Activated naive CD4-positive, alpha-beta T cell treated with anti-CD3 and anti-CD28 coated beads, Interleukin-2, amount 50 U/mL, for 72 hours (primary cell): ENCODE results near the gene YRDC. TPM values are rescaled to one million over a fixed set of nuclear protein-coding genes. Genes with fewer than 3 reads are reported as not detected.
A peak's percentile ranks its signal among the peaks of the same experiment; 100 is the strongest.

Experiments used
- ATAC-seq, 2 donors: fragments of 150-1000 bp; cut with Tn5 transposase; 2 replicates each; pipeline ENCODE4 v1.10.0; 2021; ENCODE audit warnings: mild to moderate bottlenecking in 2 of 2, moderate library complexity in 2 of 2
- DNase-seq, 2 donors: peaks; one replicate each; pipeline ENCODE4 v3.0.0; 2021 to 2022; ENCODE audit warnings: low spot score in 2 of 2
- H3K27ac Mint-ChIP-seq, 2 donors: one replicate each; pipeline ENCODE4 v1.8.0; 2022; ENCODE audit warnings: mild to moderate bottlenecking in 2 of 2, mixed read lengths in 2 of 2
- H3K36me3 Mint-ChIP-seq, 2 donors: one replicate each; pipeline ENCODE4 v1.8.0; 2022; ENCODE audit warnings: mixed read lengths in 2 of 2
- H3K9me3 Mint-ChIP-seq, 2 donors: one replicate each; pipeline ENCODE4 v1.8.0; 2022; ENCODE audit warnings: mixed read lengths in 2 of 2
- total RNA-seq, 2 donors: library from RNA; stranded (reverse); gene quantifications; one replicate each; pipeline ENCODE4 v1.2.3, GENCODE V29; 2022

The YRDC gene
- total RNA-seq, 2 donors from 2014 or later: 25.7 to 39.3 TPM

DNA sequence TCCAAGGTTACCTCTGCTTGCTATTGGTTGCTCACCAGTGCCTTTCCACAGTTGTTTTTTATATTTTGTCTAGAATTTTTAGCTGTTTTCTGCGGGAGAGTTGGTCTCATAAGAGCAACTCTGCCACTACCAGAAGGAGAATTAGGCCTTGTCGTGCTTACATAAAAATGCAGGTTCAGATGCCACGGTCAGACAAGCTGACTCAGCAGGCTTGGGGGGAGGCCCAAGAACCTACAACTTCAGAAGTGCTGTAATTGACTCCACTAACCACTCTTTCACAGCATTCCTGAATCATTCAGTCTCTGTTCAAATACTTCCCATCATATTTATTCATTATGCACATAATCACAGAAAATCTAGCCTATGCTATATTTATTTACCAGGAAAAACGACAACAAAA lies 23.1 kb upstream of the YRDC start:
- no peak for ATAC-seq
- Mint-ChIP-seq H3K36me3 (peaks cover 0 to 15% of the 10 kb centered on the region in 2 donors), H3K27ac (no peak overlapping the region), H3K9me3 (no peaks in the 10 kb centered on the region)
- no peak for DNase-seq

DNA sequence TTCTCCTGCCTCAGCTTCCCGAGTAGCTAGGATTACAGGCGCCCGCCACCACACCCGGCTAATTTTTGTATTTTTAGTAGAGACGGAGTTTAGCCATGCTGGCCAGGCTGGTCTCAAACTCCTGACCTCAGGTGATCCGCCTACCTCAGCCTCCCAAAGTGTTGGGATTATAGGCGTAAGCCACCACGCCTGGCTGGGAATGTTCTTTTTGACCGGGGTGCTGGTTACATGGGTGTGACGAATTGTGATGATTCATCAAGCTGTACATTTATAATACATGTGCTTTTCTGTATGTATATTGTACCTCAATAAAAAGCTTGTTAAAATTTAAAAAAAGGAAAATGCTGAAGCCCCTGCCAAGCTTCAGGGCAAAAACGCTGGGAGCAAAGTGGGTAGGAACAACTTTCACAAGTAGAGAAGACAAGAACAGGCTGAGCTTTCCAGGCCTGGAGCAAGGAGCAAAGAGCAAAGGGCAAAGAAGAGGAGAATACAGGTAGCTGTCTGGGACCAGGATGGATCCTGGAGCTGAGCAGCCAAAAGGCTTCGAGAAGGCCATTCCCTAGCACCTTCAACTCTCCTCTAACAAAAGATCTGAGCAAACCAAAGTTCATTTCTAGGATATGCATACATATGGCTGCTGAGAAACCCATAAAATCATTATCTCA lies 20.5 kb upstream of the YRDC start:
- Mint-ChIP-seq H3K27ac (no peak overlapping the region), H3K9me3 (no peaks in the 10 kb centered on the region), H3K36me3 (peaks cover 0 to 11% of the 10 kb centered on the region in 2 donors)
- no peak for DNase-seq
- no peak for ATAC-seq

DNA sequence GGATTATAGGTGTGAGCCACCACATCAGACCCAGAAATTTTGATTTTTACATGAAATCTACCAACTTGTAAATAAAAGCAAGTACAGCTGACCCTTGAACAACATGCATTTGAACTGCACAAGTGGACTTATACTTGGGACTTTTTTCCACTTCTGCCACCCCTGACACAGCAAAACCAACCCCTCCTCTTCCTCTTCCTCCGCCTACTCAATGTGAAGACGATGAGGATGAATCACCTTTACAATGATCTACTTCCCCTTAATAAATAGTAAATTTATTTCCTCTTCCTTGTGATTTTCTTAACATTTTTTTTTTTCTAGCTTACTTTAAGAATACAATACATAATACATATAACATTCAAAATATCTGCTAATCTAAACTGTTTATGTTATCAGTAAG lies 17.5 kb upstream of the YRDC start:
- DNase-seq (no peak), ATAC-seq (no peak)
- peak overlapping the region; percentile 61 to 77 for H3K27ac Mint-ChIP-seq
- no peaks in the 10 kb centered on the region for H3K9me3 Mint-ChIP-seq
- peaks cover 6 to 13% of the 10 kb centered on the region in 2 donors for H3K36me3 Mint-ChIP-seq

DNA sequence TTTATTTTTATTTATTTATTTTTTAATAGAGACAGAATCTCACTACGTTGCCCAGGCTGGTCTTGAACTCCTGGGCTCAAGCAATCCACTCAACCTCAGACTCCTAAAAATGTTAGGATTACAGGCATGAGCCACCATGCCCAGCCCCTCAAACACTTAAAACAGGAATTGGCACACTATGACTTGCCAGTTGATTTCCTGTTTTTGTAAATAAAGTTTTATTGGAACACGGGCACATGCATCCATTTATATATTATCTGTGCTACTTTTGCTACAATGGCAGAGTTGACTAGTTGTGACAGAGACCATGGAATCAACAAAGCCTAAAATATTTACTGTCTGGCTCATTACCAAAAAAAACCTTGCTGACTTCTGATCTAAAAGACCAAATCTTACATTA lies 16.0 kb upstream of the YRDC start:
- Mint-ChIP-seq H3K27ac (peak overlapping the region in 1 of 2 donors; percentile 69), H3K36me3 (peaks cover 6 to 13% of the 10 kb centered on the region in 2 donors), H3K9me3 (no peaks in the 10 kb centered on the region)
- DNase-seq (no peak), ATAC-seq (no peak)

DNA sequence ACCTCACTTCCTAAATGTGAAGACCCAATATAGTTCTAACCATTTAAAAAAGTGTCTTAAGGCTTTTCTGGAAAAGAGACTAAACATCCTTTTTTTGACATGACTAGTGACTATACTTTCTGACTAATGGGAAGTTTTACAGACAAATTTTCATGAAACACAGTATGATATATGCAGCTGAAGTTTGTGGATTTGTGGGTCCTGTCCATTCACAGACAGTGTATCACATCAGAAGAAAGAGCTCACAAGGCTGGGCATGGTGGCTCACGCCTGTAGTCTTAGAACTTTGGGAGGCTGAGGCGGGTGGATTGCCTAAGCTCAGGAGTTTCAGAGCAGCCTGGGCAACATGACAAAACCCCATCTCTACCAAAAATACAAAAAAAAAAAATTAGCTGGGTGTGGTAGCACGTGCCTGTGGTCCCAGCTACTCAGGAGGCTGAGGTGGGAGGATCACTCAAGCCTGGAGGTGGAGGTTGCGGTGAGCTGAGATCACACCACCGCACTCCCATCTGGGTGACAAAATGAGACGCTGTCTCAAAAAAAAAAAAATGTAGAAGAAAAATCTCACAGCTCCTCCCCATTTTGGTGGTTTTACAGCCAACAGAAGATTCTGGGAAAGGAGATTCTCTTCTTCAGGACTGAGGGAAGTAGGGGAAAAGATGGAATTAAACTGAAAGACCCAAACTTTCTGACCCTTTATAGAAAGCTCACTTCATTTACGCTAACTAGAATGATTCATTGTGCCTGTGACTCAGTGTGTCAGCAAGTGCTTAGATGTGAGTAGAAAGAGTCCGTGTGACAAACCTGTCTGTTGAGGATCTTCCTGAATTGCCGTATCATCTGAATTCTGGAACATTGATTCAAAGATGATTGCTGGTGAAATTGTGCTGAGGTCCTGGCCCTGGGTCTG lies 15.2 kb upstream of the YRDC start:
- Mint-ChIP-seq H3K27ac (peak overlapping the region; percentile 69 to 79), H3K36me3 (peaks cover 6 to 12% of the 10 kb centered on the region in 2 donors), H3K9me3 (no peaks in the 10 kb centered on the region)
- ATAC-seq: peak; percentile 76 to 82
- DNase-seq: no peak

DNA sequence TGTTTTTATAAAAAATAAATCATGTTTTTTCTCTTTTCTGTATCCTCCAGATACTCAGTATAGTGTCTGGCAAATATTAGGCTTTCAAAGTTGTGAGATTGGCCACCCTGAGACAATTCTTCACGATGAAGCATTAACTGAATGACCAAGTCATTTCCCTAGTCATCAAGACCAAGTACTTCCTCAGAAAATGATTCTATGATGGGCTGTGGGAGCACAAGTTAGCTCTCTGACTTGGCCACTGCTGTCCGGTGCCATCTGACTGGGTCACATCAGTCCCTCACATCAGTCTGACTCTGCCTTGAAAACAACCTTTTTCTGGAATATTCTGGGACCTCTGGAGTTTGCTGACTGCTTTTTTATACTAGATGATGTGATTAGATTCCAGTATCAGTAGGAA lies 13.5 kb upstream of the YRDC start:
- Mint-ChIP-seq H3K27ac (peak overlapping the region in 1 of 2 donors; percentile 69), H3K36me3 (peaks cover 6 to 7% of the 10 kb centered on the region in 2 donors), H3K9me3 (no peaks in the 10 kb centered on the region)
- no peak for DNase-seq
- no peak for ATAC-seq

DNA sequence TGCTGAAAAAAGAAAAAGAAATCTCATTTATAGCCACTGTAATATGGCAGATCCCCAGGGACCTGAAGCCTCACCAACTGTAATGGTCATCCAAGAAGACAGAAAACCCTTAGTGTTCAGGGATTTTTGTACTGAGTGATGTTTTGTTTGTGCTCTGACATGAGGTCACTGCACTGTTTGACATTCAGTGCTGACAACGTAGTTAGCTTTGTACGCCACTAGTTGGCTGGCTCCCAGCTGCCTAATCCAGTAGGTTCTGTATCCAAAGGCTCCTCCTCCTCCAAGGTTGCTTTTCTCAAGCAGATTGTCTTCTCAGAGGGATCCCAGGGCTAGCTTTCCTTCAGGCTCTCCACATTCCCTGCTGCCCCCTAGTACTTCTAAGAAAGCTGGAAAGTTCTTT lies 9.5 kb upstream of the YRDC start:
- no peak for ATAC-seq
- H3K27ac Mint-ChIP-seq: peak overlapping the region; percentile 60 to 61
- no peak for DNase-seq
- H3K9me3 Mint-ChIP-seq: no peaks in the 10 kb centered on the region
- peaks cover 5 to 7% of the 10 kb centered on the region in 2 donors for H3K36me3 Mint-ChIP-seq

DNA sequence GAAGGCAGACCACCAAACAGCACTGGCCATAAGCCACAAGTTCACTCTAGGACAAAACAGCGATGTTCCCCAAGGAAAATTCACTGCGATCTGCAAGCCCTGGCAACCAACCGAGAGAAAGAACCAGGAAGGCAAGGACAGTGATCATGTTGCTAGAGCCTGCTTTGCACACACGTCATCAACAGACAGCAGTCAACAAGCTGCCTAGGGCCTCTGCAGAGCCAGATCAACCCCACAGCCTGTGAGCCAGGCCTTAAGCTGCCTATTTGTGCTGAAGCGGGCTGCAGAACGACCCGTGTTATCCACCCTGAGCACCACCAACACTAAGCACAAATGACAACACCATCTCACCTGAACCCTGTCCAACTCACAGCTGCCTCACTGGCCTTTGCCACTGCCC lies 6.2 kb upstream of the YRDC start:
- peaks cover 0 to under 1% of the 10 kb centered on the region in 2 donors for H3K36me3 Mint-ChIP-seq
- ATAC-seq (no peak), DNase-seq (no peak)
- peak overlapping the region; percentile 6 to 55 for H3K27ac Mint-ChIP-seq
- no peaks in the 10 kb centered on the region for H3K9me3 Mint-ChIP-seq

DNA sequence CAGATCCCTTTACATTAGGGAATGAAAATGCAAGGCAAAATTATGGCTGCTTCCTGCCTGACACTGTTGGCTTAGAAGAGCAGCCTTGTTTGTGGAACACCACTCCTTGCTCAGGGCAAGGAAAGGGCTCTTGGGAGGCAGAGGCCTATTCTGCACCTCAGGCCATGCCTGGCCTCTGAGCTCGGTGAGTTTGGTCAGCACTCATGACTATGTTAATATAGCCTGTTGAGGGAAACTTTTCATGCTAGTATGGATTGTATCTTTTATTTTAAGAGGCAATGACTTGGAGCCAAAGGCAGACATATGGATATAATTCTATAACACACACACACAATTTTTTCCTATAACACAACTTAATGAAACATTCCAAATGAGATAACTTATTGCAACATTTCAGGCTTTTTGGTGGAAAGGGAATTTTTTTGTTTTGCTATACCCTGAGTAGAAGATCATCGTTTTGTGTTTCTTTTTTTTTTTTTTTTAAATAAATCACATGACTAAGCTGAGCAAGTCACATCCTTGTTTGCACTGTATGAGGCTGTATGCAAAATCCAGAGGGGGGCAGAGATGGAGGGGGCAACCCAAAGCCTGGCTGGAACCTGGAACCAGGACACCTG lies 5.6 kb upstream of the YRDC start:
- H3K36me3 Mint-ChIP-seq: peaks cover 0 to 6% of the 10 kb centered on the region in 2 donors
- ATAC-seq (no peak), DNase-seq (no peak)
- peak overlapping the region; percentile 6 to 79 for H3K27ac Mint-ChIP-seq
- no peaks in the 10 kb centered on the region for H3K9me3 Mint-ChIP-seq

DNA sequence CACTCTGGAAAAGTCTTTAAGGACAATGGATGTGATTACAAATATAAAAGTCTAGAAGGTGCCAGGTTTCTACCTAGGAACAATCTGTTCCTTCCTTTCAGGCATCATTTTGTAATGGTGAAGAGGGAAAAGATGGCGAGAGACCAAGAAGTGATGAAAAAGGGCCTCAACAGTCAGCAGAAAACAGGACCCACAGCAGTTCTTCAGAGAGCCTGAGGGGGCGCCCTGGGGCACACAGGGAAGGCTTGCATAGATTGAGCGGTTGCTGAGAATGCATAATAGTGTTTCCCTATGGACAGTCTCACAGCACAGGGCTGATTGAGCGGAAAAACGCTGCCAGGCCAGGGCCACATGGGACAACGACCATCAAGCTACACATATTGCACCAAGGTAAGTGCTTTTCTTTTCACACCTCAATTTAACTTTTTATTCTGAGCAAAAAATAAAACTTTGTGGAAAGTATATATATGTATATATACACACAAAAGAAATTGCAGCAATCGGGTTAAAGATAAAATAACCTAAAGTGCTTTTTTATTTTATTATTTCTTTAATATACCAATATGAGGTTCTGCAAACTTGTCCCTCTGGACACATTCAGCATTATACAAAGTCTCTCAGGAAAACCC lies 3.1 kb upstream of the YRDC start:
- Mint-ChIP-seq H3K36me3 (peaks cover 6 to 17% of the 10 kb centered on the region in 2 donors), H3K27ac (peak overlapping the region; percentile 65 to 67), H3K9me3 (no peaks in the 10 kb centered on the region)
- DNase-seq (peak; percentile 57 to 77), ATAC-seq (peak; percentile 11 to 18)

DNA sequence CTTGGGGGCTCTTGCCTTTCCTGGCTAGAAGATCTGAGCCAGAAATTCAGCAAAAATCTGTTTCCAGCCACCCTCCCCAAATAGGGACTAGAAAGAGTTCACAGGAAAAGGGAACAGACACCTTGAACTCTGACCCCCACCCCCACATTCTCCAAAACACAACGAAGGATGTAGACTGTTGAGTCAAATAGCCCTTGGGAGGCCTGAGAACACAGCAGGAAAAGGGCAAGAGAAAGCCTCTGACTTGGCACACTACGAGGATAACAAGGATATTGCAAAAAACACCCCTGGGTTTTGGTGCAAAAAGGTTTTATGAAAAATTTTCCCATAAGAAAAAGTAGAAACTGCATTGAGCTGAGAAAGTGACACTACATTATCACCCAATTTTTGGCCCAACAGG lies 1.9 kb upstream of the YRDC start:
- ATAC-seq: no peak
- DNase-seq: no peak
- Mint-ChIP-seq H3K27ac (no peak overlapping the region), H3K36me3 (peaks cover 8 to 22% of the 10 kb centered on the region in 2 donors), H3K9me3 (no peaks in the 10 kb centered on the region)

DNA sequence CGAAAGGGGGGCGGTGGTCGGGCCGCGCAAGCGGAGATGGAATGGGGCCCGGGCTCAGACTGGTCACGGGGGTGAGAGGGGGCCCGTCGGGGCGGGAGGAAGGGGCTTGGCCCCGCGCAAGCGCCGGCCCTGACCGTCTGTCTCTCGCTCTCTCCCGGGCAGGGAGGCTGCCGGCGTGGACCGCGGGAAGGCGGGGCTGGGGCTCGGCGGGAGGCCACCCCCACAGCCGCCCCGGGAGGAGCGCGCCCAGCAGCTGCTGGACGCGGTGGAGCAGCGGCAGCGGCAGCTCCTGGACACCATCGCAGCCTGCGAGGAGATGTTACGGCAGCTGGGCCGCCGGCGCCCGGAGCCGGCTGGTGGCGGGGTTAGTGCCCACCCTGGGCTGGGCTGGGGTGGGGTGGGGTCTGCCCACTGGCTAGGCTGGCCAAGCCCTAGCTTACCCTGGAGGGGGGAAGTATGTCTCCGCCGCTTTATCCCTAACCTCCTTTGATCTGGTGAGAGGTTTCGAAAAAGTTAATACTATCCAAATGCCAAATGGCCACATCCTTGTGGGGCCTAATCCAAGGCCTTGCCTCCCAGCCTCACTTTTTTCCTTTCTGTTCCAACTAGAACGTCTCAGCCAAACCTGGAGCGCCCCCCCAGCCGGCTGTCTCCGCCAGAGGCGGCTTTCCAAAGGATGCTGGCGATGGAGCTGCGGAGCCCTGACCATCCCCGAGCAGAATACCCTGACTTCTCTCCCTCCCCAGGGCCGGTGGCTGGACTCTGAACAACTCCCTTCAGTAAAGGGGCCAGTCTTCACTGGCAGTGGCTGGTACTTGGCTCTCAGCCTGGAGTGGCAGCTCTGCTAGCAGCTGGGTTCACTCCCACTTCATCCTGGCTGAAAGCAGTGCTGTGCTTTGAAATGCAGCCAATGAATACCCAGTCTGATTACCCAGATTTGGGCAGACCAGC lies 636 bp upstream of the YRDC start:
- no peaks in the 10 kb centered on the region for H3K9me3 Mint-ChIP-seq
- DNase-seq (peak; percentile 50 to 65), ATAC-seq (peak; percentile 54 to 58)
- H3K36me3 Mint-ChIP-seq: peaks cover 19 to 34% of the 10 kb centered on the region in 2 donors
- H3K27ac Mint-ChIP-seq: peak overlapping the region; percentile 95 to 98

DNA sequence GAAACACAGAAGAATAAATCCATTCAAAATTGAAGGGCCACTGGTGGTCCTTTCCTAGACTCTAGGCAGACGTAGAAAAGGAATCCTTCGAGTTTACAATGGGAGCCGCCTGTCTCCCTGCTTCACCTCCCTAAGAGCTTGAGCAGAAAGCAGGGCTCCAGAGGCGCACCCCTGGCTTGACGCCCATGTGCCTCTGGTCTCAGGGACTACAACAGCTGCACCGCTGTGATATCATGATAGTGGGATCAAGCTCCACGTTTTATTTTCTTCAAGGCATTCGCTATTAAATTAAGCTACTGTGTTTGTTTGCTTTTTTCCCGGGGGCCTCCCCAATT lies 821 bp downstream of the YRDC start:
- DNase-seq (no peak), ATAC-seq (no peak)
- Mint-ChIP-seq H3K36me3 (peaks cover 19 to 34% of the 10 kb centered on the region in 2 donors), H3K9me3 (no peaks in the 10 kb centered on the region), H3K27ac (peak overlapping the region; percentile 92 to 95)

DNA sequence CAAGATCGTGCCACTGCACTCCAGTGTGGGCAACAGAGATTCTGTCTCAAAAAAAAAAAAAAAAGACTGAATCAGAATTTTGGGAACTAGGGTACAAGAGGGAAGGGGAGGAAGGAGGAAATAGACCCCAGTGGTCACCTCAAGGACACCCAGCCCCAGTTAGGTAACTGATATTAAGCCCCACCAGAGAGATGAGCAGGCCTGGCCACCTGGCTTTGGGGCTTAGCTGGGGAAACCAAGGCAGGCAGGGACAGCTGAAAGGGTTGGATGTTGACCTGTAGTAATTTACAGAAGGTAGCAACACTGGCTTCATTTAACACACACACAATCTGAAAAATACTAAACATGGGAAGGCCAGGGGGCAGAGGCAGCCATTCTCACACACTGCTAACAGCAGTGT lies 5.6 kb downstream of the YRDC start:
- no peak for DNase-seq
- ATAC-seq: no peak
- Mint-ChIP-seq H3K36me3 (peaks cover 20 to 24% of the 10 kb centered on the region in 2 donors), H3K9me3 (no peaks in the 10 kb centered on the region), H3K27ac (peak overlapping the region in 1 of 2 donors; percentile 87)

DNA sequence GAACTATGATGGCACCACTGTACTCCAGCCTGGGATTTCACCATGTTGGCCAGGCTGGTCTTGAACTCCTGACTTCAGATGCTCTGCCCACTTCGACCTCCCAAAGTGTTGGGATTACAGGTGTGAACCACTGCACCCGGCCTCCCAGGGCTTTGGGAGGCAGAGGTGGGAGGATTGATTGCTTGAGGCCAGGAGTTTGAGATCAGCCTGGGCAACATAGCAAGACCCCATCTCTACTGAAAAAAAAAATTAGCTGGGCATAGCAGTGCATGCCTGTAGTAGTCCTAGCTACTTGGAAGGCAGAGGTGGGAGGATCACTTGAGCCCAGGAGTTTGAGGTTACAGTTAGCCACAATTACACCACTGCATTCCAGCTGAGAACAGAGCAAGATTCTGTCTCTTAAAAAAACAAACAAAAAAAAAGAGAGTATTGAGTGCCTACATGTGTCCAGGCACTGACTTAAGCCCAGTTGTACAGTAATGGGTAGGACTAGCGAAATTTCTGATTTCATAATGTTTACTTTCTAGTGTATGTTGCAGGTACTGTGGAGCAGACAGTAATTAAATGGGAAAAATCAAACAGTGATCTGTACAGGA lies 10.2 kb downstream of the YRDC start:
- DNase-seq (no peak), ATAC-seq (no peak)
- peak overlapping the region in 1 of 2 donors; percentile 8 for H3K27ac Mint-ChIP-seq
- H3K9me3 Mint-ChIP-seq: no peaks in the 10 kb centered on the region
- peaks cover 7 to 9% of the 10 kb centered on the region in 2 donors for H3K36me3 Mint-ChIP-seq
